Nephron (organoid): ENCODE data around the gene KCNH1.

Source experiments
- H3K27ac Mint-ChIP-seq, 3 experiments: 2 replicates each; pipeline ENCODE4 v1.8.0; 2020; ENCODE audit warnings: mixed read lengths in 3 of 3, mild to moderate bottlenecking in 2 of 3, moderate library complexity in 1 of 3
- H3K27me3 Mint-ChIP-seq: 2 replicates; pipeline ENCODE4 v1.8.0; 2021; ENCODE audit warnings: low read depth, mild to moderate bottlenecking, moderate library complexity, mixed read lengths
- H3K36me3 Mint-ChIP-seq: 2 replicates; pipeline ENCODE4 v1.8.0; 2020; ENCODE audit warnings: low read depth, mixed read lengths
- H3K4me1 Mint-ChIP-seq: 2 replicates; pipeline ENCODE4 v1.8.0; 2020; ENCODE audit warnings: mixed read lengths
- H3K4me3 Mint-ChIP-seq, 3 experiments: 2 replicates each; pipeline ENCODE4 v1.8.0; 2020; ENCODE audit warnings: mild to moderate bottlenecking in 3 of 3, mixed read lengths in 3 of 3, moderate library complexity in 2 of 3
- H3K9me3 Mint-ChIP-seq: 2 replicates; pipeline ENCODE4 v1.8.0; 2020; ENCODE audit warnings: mixed read lengths
- CTCF ChIP-seq, 3 experiments: fragments of 200-600 bp; sonication (generic); IDR thresholded peaks; one replicate each; pipeline ENCODE4 v1.5.0; 2021; ENCODE audit warnings: antibody characterized with exemption in 3 of 3; ENCODE audit not compliant: unreplicated experiment in 3 of 3

KCNH1 gene

DNA sequence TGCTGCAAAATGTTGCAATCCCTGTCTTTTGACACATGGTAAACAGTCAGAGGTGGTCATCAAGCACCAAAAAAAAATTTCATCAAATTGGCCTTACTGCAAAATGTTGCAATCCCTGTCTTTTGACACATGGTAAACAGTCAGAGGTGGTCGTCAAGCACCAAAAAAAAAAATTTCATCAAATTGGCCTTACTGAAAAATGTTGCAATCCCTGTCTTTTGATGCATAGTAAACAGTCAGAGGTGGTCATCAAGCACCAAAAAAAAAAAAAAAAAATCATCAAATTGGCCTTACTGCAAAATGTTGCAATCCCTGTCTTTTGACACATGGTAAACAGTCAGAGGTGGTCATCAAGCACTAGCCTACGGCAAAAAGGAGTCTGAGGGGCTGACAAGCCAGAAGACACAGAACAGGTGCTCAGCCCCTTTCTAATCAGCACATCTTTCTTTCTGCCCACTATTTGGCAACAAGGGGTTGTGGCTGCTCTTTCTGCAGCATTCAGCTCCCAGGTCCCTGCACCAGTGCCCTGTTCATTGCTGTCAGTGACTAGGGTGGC lies 223.8 kb downstream of the KCNH1 start:
- Mint-ChIP-seq H3K27me3 (peaks cover 11% of the 10 kb centered on the region), H3K4me3 (no peak overlapping the region), H3K4me1 (peaks cover 5% of the 10 kb centered on the region), H3K27ac (no peak overlapping the region), H3K9me3 (no peaks in the 10 kb centered on the region), H3K36me3 (no peaks in the 10 kb centered on the region)
- no peak for TF ChIP-seq CTCF (IDR thresholded peaks at IDR 0.05; ENCODE audit: unreplicated experiment in 3 of 3)

DNA sequence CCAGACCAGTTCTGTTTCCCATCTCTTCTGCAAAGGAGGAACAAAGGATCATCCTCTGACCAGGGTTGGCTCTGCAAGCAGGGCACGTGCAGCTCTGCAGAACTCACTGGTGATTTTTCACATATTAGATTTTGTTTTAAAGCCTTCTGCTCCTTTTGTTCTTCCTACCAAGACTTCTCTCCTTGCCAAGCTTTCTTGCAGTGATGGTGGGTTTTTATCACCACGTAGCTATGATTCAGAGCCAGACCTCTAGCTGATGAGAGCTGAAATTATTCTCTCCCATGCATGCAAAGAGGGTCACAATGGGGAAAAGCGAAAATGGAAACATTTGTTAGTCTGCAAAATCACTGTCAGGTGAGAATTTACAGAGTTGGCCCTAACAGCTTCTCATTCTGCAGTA lies 225.2 kb downstream of the KCNH1 start:
- Mint-ChIP-seq H3K4me1 (peaks cover 5% of the 10 kb centered on the region), H3K4me3 (no peak overlapping the region), H3K27me3 (peaks cover 11% of the 10 kb centered on the region), H3K36me3 (no peaks in the 10 kb centered on the region), H3K9me3 (no peaks in the 10 kb centered on the region), H3K27ac (no peak overlapping the region)
- TF ChIP-seq CTCF (IDR thresholded peaks at IDR 0.05; ENCODE audit: unreplicated experiment in 3 of 3) = no peak

DNA sequence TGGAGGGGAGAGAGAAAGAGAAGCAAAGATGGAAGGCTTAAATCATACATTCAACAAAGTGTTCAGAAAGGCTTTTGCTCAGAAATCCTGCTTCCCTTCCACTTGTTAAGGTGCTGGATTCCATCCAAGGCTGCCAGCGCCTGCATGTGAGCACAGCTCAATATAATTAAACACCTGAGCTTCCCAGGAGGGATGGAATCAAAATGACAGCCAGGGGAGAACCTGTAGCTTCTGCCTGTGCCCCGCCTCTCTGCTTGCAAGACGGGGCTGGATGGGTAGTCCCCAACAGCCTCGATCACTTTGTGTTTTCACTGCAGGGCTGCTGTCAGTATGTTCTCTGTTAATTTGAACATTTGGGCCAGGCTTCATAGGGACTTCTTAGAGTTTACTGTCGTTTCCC lies 225.7 kb downstream of the KCNH1 start:
- peaks cover 11% of the 10 kb centered on the region for H3K27me3 Mint-ChIP-seq
- H3K36me3 Mint-ChIP-seq = no peaks in the 10 kb centered on the region
- H3K27ac Mint-ChIP-seq = no peak overlapping the region

DNA sequence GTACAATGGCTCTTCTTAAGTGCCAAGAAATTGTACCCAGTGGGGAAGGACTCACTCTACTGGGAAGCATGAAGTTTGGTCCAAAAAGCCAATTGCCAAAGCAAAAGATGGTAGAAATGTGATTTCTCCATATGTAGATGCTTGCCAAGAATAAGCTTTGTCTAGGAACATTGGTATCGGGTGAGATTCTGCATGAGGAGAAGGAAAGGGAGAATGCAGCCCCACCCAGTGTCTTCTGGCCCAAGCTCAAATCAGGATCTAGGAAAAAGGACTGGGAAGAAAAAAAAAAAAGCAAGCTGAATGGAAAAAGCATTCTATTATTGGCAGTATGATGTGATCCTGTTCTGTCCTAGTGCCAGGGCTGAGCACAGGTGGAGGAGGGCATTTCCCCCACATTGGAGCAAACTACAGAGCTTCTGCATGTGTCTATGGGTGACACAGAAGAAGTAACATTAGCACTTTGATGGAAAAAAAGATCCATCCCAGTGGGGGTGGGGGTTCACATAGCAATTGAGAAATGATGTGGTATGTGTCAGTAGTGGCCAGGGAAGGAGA lies 226.6 kb downstream of the KCNH1 start:
- Mint-ChIP-seq H3K4me3 (no peak overlapping the region), H3K4me1 (peaks cover 5% of the 10 kb centered on the region), H3K27me3 (peaks cover 11% of the 10 kb centered on the region), H3K27ac (no peak overlapping the region), H3K9me3 (no peaks in the 10 kb centered on the region), H3K36me3 (no peaks in the 10 kb centered on the region)
- TF ChIP-seq CTCF (IDR thresholded peaks at IDR 0.05; ENCODE audit: unreplicated experiment in 3 of 3) = no peak

More for the DNA sequence above, 225.7 kb downstream of the KCNH1 start:
- no peak overlapping the region for H3K4me3 Mint-ChIP-seq
- no peaks in the 10 kb centered on the region for H3K9me3 Mint-ChIP-seq
- H3K4me1 Mint-ChIP-seq = peaks cover 5% of the 10 kb centered on the region
- no peak for TF ChIP-seq CTCF (IDR thresholded peaks at IDR 0.05; ENCODE audit: unreplicated experiment in 3 of 3)

DNA sequence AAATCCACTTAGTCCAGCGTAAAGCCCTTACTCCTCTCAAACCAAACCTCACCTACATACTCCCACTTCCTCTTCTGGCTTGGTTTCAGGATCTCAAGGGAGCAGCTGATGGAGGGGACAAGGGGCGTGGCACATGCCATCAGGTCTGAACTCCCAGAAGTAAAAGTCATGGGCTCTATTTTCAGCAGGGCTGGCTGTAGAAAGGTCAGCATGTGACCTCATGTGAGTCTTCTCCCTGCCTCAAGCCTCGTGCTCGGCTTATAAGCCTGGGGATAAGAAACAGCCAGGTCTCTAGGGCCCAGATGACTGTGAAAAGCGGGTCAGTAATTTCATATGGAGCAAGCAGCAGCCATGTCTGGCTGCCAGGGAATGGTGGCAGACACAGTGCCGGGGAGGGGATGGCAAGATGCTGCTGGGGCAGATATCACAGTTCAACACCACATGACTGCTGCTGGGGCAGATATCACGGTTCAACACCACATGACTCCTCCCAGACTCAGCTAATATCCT lies 227.9 kb downstream of the KCNH1 start:
- Mint-ChIP-seq H3K4me3 (no peak overlapping the region), H3K27me3 (peaks cover 18% of the 10 kb centered on the region), H3K4me1 (peaks cover 5% of the 10 kb centered on the region), H3K27ac (no peak overlapping the region), H3K9me3 (no peaks in the 10 kb centered on the region), H3K36me3 (no peaks in the 10 kb centered on the region)
- no peak for TF ChIP-seq CTCF (IDR thresholded peaks at IDR 0.05; ENCODE audit: unreplicated experiment in 3 of 3)

GRCh38 chr1:210905365-210905904 lies 228.5 kb downstream of the KCNH1 start:
- H3K4me3 Mint-ChIP-seq = no peak overlapping the region

More at GRCh38 chr1:210905365-210905904, 228.5 kb downstream of the KCNH1 start:
- Mint-ChIP-seq H3K36me3 (no peaks in the 10 kb centered on the region), H3K4me1 (peaks cover 5% of the 10 kb centered on the region), H3K27me3 (peaks cover 18% of the 10 kb centered on the region), H3K27ac (no peak overlapping the region), H3K9me3 (no peaks in the 10 kb centered on the region)
- TF ChIP-seq CTCF (IDR thresholded peaks at IDR 0.05; ENCODE audit: unreplicated experiment in 3 of 3) = no peak
